K562 (cell line): ENCODE data around the gene KRTAP10-11. TPM values are rescaled to one million over a fixed set of nuclear protein-coding genes. Genes with fewer than 3 reads are reported as not detected.

Experiments
- ATAC-seq: fragments of 200-7000 bp; cut with Tn5 transposase; 3 replicates; pipeline ENCODE4 v1.9.1; 2020; ENCODE audit warnings: moderate library complexity
- BruUV-seq: library from RNA; stranded (reverse); fragments of 400-500 nt; replicated peaks from 2 replicates; lab custom pipeline; 2021; lab: Mats Ljungman, UMichigan
- CTCF ChIA-PET: fragments of 300-600 bp; formaldehyde crosslinking; extraction: SDS; loops from one replicate; lab custom pipeline; 2021; ENCODE audit warnings: low intra/inter-chr PET ratio; lab: Yijun Ruan, JAX
- POLR2A ChIA-PET: fragments of 300-600, 350-650 bp; sonication (Branson Sonifier 250); formaldehyde crosslinking; extraction: SDS; loops from one replicate; lab custom pipeline; 2021; ENCODE audit warnings: antibody characterized with exemption, inconsistent platforms; lab: Yijun Ruan, JAX
- DNase-seq, 4 experiments: peaks; one replicate each; pipeline versions ENCODE4 v3.0.0 to v3.0.0-alpha.2; 2011 to 2018; ENCODE audit warnings: low spot score in 3 of 4, mixed read lengths in 3 of 4; ENCODE audit errors: extremely low read depth in 1 of 4
- FAIRE-seq: peaks from 2 replicates; lab custom pipeline; 2011; peaks lifted over from hg19 to GRCh38; lab: Jason Lieb, UNC
- H2AFZ ChIP-seq: 2 replicates; pipeline ENCODE4 v1.6.0; 2011; ENCODE audit warnings: low read depth, low read length, control low read depth, inconsistent platforms
- H3K27ac ChIP-seq: fragments of 200-600 bp; 3 replicates; pipeline ENCODE4 v1.8.0; 2011; ENCODE audit warnings: low read depth, mild to moderate bottlenecking, control low read depth, inconsistent platforms, low read length, moderate library complexity, mixed read lengths; ENCODE audit errors: extremely low read depth
- H3K27me3 ChIP-seq, 2 experiments: fragments of 300-600 bp in 1 of 2; 2 replicates in 1 of 2; 3 replicates in 1 of 2; pipeline versions ENCODE4 v1.6.0 to v1.8.0; 2011; ENCODE audit warnings: inconsistent platforms in 2 of 2, low read length in 2 of 2, mild to moderate bottlenecking in 1 of 2, mixed read lengths in 1 of 2, moderate library complexity in 1 of 2; ENCODE audit not compliant: control insufficient read depth in 2 of 2, insufficient read depth in 2 of 2
- H3K36me3 ChIP-seq: fragments of 300-600 bp; 3 replicates; pipeline ENCODE4 v1.8.0; 2011; ENCODE audit warnings: mild to moderate bottlenecking, low read length, inconsistent platforms; ENCODE audit not compliant: control insufficient read depth, insufficient read depth
- H3K4me1 ChIP-seq, 2 experiments: fragments of 200-600 bp in 1 of 2; replicated peaks in 1 of 2; 2 replicates in 1 of 2; 3 replicates in 1 of 2; pipeline versions ENCODE4 v1.5.1 to v1.8.0; 2011; ENCODE audit warnings: inconsistent platforms in 2 of 2, low read length in 2 of 2, mild to moderate bottlenecking in 1 of 2, mixed read lengths in 1 of 2, moderate library complexity in 1 of 2; ENCODE audit not compliant: control insufficient read depth in 2 of 2, insufficient read depth in 2 of 2
- H3K4me2 ChIP-seq: 2 replicates; pipeline ENCODE4 v1.6.1; 2011; ENCODE audit warnings: low read length, control low read depth, inconsistent platforms, mixed read lengths; ENCODE audit not compliant: insufficient read depth
- H3K4me3 ChIP-seq: fragments of 200-600 bp; sonication (generic), shearing (Covaris generic); 2 replicates; pipeline ENCODE4 v1.5.1; 2016; ENCODE audit warnings: control low read depth, inconsistent platforms
- H3K79me2 ChIP-seq: fragments of 200-600 bp; 3 replicates; pipeline ENCODE4 v1.8.0; 2011; ENCODE audit warnings: low read length, inconsistent platforms; ENCODE audit not compliant: control insufficient read depth, insufficient read depth
- H3K9ac ChIP-seq, 2 experiments: 2 replicates each; pipeline versions ENCODE4 v1.6.0 to v1.6.1; 2011; ENCODE audit warnings: low read depth in 2 of 2, low read length in 2 of 2, control low read depth in 1 of 2, inconsistent platforms in 1 of 2, mild to moderate bottlenecking in 1 of 2, mixed read lengths in 1 of 2; ENCODE audit not compliant: insufficient read depth in 1 of 2
- H3K9me1 ChIP-seq: one replicate; pipeline ENCODE4 v1.6.0; 2011; ENCODE audit warnings: inconsistent platforms, mild to moderate bottlenecking, low read length, moderate library complexity; ENCODE audit not compliant: control insufficient read depth, insufficient read depth
- H3K9me3 ChIP-seq: replicated peaks from 2 replicates; pipeline ENCODE4 v1.5.1; 2011; ENCODE audit warnings: low read depth, low read length, inconsistent platforms; ENCODE audit not compliant: control insufficient read depth, insufficient read depth
- H4K20me1 ChIP-seq: replicated peaks from 2 replicates; pipeline ENCODE4 v1.6.1; 2011; ENCODE audit warnings: low read length, inconsistent platforms, mixed read lengths; ENCODE audit not compliant: control insufficient read depth, insufficient read depth
- DDX20 ChIP-seq: fragments of 450-650 bp; IDR thresholded peaks from 2 replicates; pipeline ENCODE4 v1.6.1; 2016; ENCODE audit warnings: missing genetic modification characterization, low read depth, mild to moderate bottlenecking, missing compliant biosample characterization, moderate library complexity
- HNRNPUL1 ChIP-seq: fragments of 200-400 bp; formaldehyde crosslinking; IDR thresholded peaks from 2 replicates; pipeline ENCODE4 v1.6.1; 2017; ENCODE audit warnings: low read length
- KDM5B ChIP-seq: fragments of 200-600 bp; sonication (generic); IDR thresholded peaks from 2 replicates; pipeline ENCODE4 v1.6.1; 2012; ENCODE audit warnings: low read depth, mild to moderate bottlenecking, moderate library complexity, low read length, control low read depth, inconsistent platforms; ENCODE audit not compliant: insufficient replicate concordance
- KLF6 ChIP-seq: fragments of 250-450 bp; sonication (Bioruptor Pico); IDR thresholded peaks from 2 replicates; pipeline ENCODE4 v1.4.0; 2020; ENCODE audit warnings: mild to moderate bottlenecking, moderate library complexity, borderline replicate concordance
- MCM3 ChIP-seq: fragments of 450-650 bp; IDR thresholded peaks from 2 replicates; pipeline ENCODE4 v1.6.1; 2016
- MCM5 ChIP-seq: fragments of 450-650 bp; IDR thresholded peaks from 2 replicates; pipeline ENCODE4 v1.6.1; 2016; ENCODE audit warnings: low read depth
- NEUROD1 ChIP-seq: fragments of 150-350 bp; IDR thresholded peaks from 2 replicates; pipeline ENCODE4 v1.6.1; 2014; ENCODE audit warnings: borderline replicate concordance, low read length, low read depth; ENCODE audit not compliant: partially characterized antibody
- POLR2A ChIP-seq: fragments of 450-650 bp; conservative IDR thresholded peaks from 2 replicates; pipeline ENCODE4 v1.6.1; 2016
- RAD51 ChIP-seq: fragments of 450-650 bp; IDR thresholded peaks from 2 replicates; pipeline ENCODE4 v1.7.1; 2016; ENCODE audit warnings: low read depth, mild to moderate bottlenecking, borderline replicate concordance
- RBM14 ChIP-seq: fragments of 200-400 bp; formaldehyde crosslinking; IDR thresholded peaks from 2 replicates; pipeline ENCODE4 v1.6.1; 2018; ENCODE audit warnings: low read depth, mild to moderate bottlenecking, low read length, moderate library complexity, borderline replicate concordance; ENCODE audit not compliant: insufficient read depth
- SIN3A ChIP-seq, 2 experiments: fragments of 150-350 bp in 1 of 2; IDR thresholded peaks; 2 replicates each; pipeline ENCODE4 v1.6.1; 2011 to 2016; ENCODE audit warnings: borderline replicate concordance in 2 of 2, low read depth in 2 of 2, low read length in 2 of 2, mild to moderate bottlenecking in 2 of 2, moderate library complexity in 2 of 2; ENCODE audit not compliant: control insufficient read depth in 1 of 2
- SMARCE1 ChIP-seq: fragments of 450-650 bp; IDR thresholded peaks from 2 replicates; pipeline ENCODE4 v1.7.1; 2016; ENCODE audit warnings: mild to moderate bottlenecking
- SMC3 ChIP-seq: conservative IDR thresholded peaks from 2 replicates; pipeline ENCODE4 v1.6.1; 2011; ENCODE audit warnings: low read depth, low read length, improper control_type of control experiment; ENCODE audit not compliant: insufficient read depth
- SRSF1 ChIP-seq: fragments of 200-400 bp; formaldehyde crosslinking; IDR thresholded peaks from 2 replicates; pipeline ENCODE4 v1.6.1; 2017; ENCODE audit warnings: mild to moderate bottlenecking, low read depth, low read length, moderate library complexity
- ZNF436 ChIP-seq: fragments of 250-450, 450-650 bp; sonication (Bioruptor Pico); formaldehyde crosslinking; IDR thresholded peaks from 2 replicates; pipeline ENCODE4 v1.7.0; 2020; ENCODE audit warnings: mild to moderate bottlenecking
- WGBS: fragments of 100-300 bp; shearing (Covaris generic); methylation state at CpG from one replicate; pipeline ENCODE4 v1.1.6; 2016; ENCODE audit warnings: low coverage, mixed read lengths; ENCODE audit not compliant: insufficient coverage; ENCODE audit errors: missing lambda C conversion rate; 5-methylcytosine and 5-hydroxymethylcytosine counted together
- in situ Hi-C: fragments of 300-500 bp; cut with MboI; formaldehyde crosslinking; loops from 4 replicates; pipeline ENCODE4 v1.15.0; 2018; ENCODE audit warnings: inconsistent platforms, mixed read lengths
- intact Hi-C: fragments of 100-400 bp; cut with micrococcal nuclease; formaldehyde crosslinking; loops from 2 replicates; pipeline ENCODE4 v1.14.2; 2022
- polyA plus RNA-seq, 8 experiments: library from polyadenylated mRNA; depleted of rRNA in 4 of 8; stranded (reverse) in 5 of 8; unstranded in 3 of 8; fragments of >200 nt; fragmentation: Nextera tagmentation in 2 of 8; fragmentation: Illumina TruSeq in 1 of 8; extraction: Ambion mirVana in 2 of 8; extraction: Trizol in 1 of 8; gene quantifications; 2 replicates each; pipeline versions ENCODE4 v1.2.1 to v1.2.3, GENCODE V29; 2011 to 2014; ENCODE audit warnings: inconsistent platforms in 1 of 8, missing spikeins in 1 of 8
- total RNA-seq, 7 experiments: library from RNA; depleted of rRNA in 6 of 7; stranded (reverse); fragments of >200 nt in 6 of 7; fragmentation: Illumina TruSeq in 2 of 7; extraction: Trizol in 2 of 7; gene quantifications; 2 replicates each; pipeline versions ENCODE4 v1.2.1 to v1.2.3, GENCODE V29; 2011 to 2021; ENCODE audit warnings: low replicate concordance in 1 of 7
- TF ChIP-seq, protein P1 (sequence below): fragments of 450-650 bp; IDR thresholded peaks from 2 replicates; pipeline ENCODE4 v1.7.0; 2016; ENCODE audit warnings: borderline replicate concordance
- TF ChIP-seq, protein P2 (sequence below): fragments of 250-450 bp; sonication (Bioruptor Pico); IDR thresholded peaks from 2 replicates; pipeline ENCODE4 v1.8.0; 2021; ENCODE audit warnings: borderline replicate concordance, mild to moderate bottlenecking, moderate library complexity; ENCODE audit not compliant: poor library complexity, severe bottlenecking
- TF ChIP-seq, protein P3 (sequence below): sonication (generic); formaldehyde crosslinking; IDR thresholded peaks from 2 replicates; pipeline ENCODE4 v1.8.0; 2022; ENCODE audit warnings: mild to moderate bottlenecking, missing genetic modification reagents
- TF ChIP-seq, protein P4 (sequence below): fragments of 450-650 bp; IDR thresholded peaks from 2 replicates; pipeline ENCODE4 v1.6.1; 2016; ENCODE audit warnings: low read depth, mild to moderate bottlenecking, moderate library complexity

KRTAP10-11 gene
- total and polyA plus RNA-seq, 9 of the 15 experiments (the other 6 are each of a cell fraction or from before 2014, with no cell fraction given): not detected

DNA sequence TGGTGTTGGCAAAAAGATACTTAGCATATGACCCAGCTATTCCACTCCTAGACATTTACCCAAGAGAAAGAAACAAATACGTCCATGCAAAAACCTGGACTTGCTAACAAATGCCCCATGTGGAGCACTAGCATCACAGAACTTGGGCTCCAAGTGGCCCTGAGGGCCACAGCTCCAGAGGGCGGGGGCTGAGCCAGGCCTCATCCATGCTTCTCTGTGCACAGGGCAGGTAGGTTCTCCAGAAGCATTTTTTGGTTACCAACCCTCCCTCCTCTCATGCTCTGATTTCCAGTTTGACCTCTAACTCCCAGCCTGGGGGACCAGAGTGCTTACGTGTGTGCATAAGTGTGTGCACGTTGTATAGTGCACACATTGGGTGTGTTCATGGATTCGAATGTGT, 18.5 kb downstream of the KRTAP10-11 start:
- BruUV-seq: no TSS peak
- Histone ChIP-seq H3K9ac (no peak overlapping the region), H3K36me3 (no peaks in the 10 kb centered on the region), H3K27ac (no peak overlapping the region), H3K4me3 (no peak overlapping the region), H3K9me1 (no peaks in the 10 kb centered on the region), H3K9me3 (no peaks in the 10 kb centered on the region), H2AFZ (no peak overlapping the region), H3K79me2 (no peaks in the 10 kb centered on the region), H3K4me2 (no peak overlapping the region), H4K20me1 (no peaks in the 10 kb centered on the region), H3K4me1 (no peaks in the 10 kb centered on the region), H3K27me3 (no peaks in the 10 kb centered on the region)
- intact Hi-C loops (no loop called here), in situ Hi-C loops (no loop called here)
- DNase-seq (no peak), FAIRE-seq (no peak), ATAC-seq (no peak)
- CTCF ChIA-PET: no interaction called here
- 1% methylated on average over 5 of the region's 5 CpGs for WGBS
- TF ChIP-seq HNRNPUL1: no peak
- TF ChIP-seq DDX20 (tag): no peak
- TF ChIP-seq SMARCE1: no peak
- TF ChIP-seq, protein P1, sequence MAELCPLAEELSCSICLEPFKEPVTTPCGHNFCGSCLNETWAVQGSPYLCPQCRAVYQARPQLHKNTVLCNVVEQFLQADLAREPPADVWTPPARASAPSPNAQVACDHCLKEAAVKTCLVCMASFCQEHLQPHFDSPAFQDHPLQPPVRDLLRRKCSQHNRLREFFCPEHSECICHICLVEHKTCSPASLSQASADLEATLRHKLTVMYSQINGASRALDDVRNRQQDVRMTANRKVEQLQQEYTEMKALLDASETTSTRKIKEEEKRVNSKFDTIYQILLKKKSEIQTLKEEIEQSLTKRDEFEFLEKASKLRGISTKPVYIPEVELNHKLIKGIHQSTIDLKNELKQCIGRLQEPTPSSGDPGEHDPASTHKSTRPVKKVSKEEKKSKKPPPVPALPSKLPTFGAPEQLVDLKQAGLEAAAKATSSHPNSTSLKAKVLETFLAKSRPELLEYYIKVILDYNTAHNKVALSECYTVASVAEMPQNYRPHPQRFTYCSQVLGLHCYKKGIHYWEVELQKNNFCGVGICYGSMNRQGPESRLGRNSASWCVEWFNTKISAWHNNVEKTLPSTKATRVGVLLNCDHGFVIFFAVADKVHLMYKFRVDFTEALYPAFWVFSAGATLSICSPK: no peak
- no peak for TF ChIP-seq KDM5B
- no peak for TF ChIP-seq MCM3
- TF ChIP-seq, protein P2, sequence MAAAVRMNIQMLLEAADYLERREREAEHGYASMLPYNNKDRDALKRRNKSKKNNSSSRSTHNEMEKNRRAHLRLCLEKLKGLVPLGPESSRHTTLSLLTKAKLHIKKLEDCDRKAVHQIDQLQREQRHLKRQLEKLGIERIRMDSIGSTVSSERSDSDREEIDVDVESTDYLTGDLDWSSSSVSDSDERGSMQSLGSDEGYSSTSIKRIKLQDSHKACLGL (CRISPR knock-in tag): no peak
- no peak for TF ChIP-seq ZNF436 (CRISPR knock-in tag)
- no peak for TF ChIP-seq MCM5
- no peak for TF ChIP-seq KLF6 (CRISPR knock-in tag)
- TF ChIP-seq SIN3A (IDR thresholded peaks at IDR 0.05; ENCODE audit: borderline replicate concordance in 2 of 2, control insufficient read depth in 1 of 2, low read depth in 2 of 2, low read length in 2 of 2): no peak
- TF ChIP-seq, protein P3, sequence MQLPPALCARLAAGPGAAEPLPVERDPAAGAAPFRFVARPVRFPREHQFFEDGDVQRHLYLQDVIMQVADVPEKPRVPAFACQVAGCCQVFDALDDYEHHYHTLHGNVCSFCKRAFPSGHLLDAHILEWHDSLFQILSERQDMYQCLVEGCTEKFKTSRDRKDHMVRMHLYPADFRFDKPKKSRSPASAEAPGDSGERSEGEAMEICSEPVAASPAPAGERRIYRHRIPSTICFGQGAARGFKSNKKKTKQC: no peak
- no peak for TF ChIP-seq RBM14
- TF ChIP-seq SRSF1: no peak
- no peak for TF ChIP-seq SMC3
- no peak for TF ChIP-seq POLR2A
- TF ChIP-seq, protein P4, sequence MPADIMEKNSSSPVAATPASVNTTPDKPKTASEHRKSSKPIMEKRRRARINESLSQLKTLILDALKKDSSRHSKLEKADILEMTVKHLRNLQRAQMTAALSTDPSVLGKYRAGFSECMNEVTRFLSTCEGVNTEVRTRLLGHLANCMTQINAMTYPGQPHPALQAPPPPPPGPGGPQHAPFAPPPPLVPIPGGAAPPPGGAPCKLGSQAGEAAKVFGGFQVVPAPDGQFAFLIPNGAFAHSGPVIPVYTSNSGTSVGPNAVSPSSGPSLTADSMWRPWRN: no peak
- no peak for TF ChIP-seq RAD51
- no peak for TF ChIP-seq NEUROD1
- POLR2A ChIA-PET: no interaction called here
